Measurements from ENCODE around the gene C8G.

- TF ChIP-seq, protein P1, sequence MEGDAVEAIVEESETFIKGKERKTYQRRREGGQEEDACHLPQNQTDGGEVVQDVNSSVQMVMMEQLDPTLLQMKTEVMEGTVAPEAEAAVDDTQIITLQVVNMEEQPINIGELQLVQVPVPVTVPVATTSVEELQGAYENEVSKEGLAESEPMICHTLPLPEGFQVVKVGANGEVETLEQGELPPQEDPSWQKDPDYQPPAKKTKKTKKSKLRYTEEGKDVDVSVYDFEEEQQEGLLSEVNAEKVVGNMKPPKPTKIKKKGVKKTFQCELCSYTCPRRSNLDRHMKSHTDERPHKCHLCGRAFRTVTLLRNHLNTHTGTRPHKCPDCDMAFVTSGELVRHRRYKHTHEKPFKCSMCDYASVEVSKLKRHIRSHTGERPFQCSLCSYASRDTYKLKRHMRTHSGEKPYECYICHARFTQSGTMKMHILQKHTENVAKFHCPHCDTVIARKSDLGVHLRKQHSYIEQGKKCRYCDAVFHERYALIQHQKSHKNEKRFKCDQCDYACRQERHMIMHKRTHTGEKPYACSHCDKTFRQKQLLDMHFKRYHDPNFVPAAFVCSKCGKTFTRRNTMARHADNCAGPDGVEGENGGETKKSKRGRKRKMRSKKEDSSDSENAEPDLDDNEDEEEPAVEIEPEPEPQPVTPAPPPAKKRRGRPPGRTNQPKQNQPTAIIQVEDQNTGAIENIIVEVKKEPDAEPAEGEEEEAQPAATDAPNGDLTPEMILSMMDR (IDR thresholded peaks at IDR 0.05) = no peak
- TF ChIP-seq POLR2AphosphoS5 (IDR thresholded peaks at IDR 0.05) (no peak), POLR2A (IDR thresholded peaks at IDR 0.05) (no peak)
Measured at GRCh38 chr9:136939431-136939995, 5.5 kb upstream of the C8G start.

Measured in upper lobe of left lung (tissue), 4 donors.